Pulmonary artery endothelial cell (primary cell): ENCODE measurements around the gene TLE5. TPM values are rescaled to one million over a fixed set of nuclear protein-coding genes. Genes with fewer than 3 reads are reported as not detected.
"Not testable (repeated sequence)": the region's sequence is repeated elsewhere in the genome, so short reads cannot be mapped to it uniquely, and the experiment has no call there.

Source experiments
- DNase-seq: peaks from one replicate; pipeline ENCODE4 v3.0.0-alpha.2; 2011; ENCODE audit warnings: low read depth, low spot score
- total RNA-seq: library from RNA; depleted of rRNA; stranded (reverse); fragments of >200 nt; gene quantifications from 2 replicates; pipeline ENCODE4 v1.2.3, GENCODE V29; 2014

The TLE5 gene
- total RNA-seq, 1 donor from 2014 or later = 129 TPM

GRCh38 chr19:3061182-3062161 lies 823 bp downstream of the TLE5 start:
- no peak for DNase-seq

GRCh38 chr19:3060857-3061181 lies 1.5 kb downstream of the TLE5 start:
- DNase-seq = no peak

- no peak for DNase-seq
Observed at GRCh38 chr19:3059653-3060052, 2.6 kb downstream of the TLE5 start.

GRCh38 chr19:3058821-3059314 lies 3.4 kb downstream of the TLE5 start:
- DNase-seq = no peak

GRCh38 chr19:3058009-3058820 lies 4.1 kb downstream of the TLE5 start:
- DNase-seq = no peak

- no peak for DNase-seq
Observed at GRCh38 chr19:3057275-3057714, 5.0 kb downstream of the TLE5 start.

GRCh38 chr19:3056417-3057088 lies 5.7 kb downstream of the TLE5 start:
- no peak for DNase-seq

GRCh38 chr19:3055741-3056416 lies 6.4 kb downstream of the TLE5 start:
- no peak for DNase-seq

GRCh38 chr19:3054972-3055740 lies 7.1 kb downstream of the TLE5 start:
- DNase-seq = no peak

- no peak for DNase-seq
Observed at GRCh38 chr19:3054265-3054971, 7.9 kb downstream of the TLE5 start.

GRCh38 chr19:3053780-3054179 lies 8.5 kb downstream of the TLE5 start:
- DNase-seq = no peak

GRCh38 chr19:3053218-3053621 lies 9.1 kb downstream of the TLE5 start:
- no peak for DNase-seq

GRCh38 chr19:3050016-3050415 lies 12.3 kb downstream of the TLE5 start:
- DNase-seq = not testable (repeated sequence)

GRCh38 chr19:3049089-3049488 lies 13.2 kb downstream of the TLE5 start:
- DNase-seq = no peak

- no peak for DNase-seq
Observed at GRCh38 chr19:3048190-3048533, 14.1 kb downstream of the TLE5 start.

GRCh38 chr19:3047496-3048189 lies 14.7 kb downstream of the TLE5 start:
- DNase-seq = no peak

- no peak for DNase-seq
Observed at GRCh38 chr19:3046698-3047495, 15.4 kb downstream of the TLE5 start.
